A549 (cell line): ENCODE results near the gene TNS1. TPM values are rescaled to one million over a fixed set of nuclear protein-coding genes. Genes with fewer than 3 reads are reported as not detected.

Experiments used
- ATAC-seq, 2 experiments: fragments of 200-7000 bp in 1 of 2; fragments of >200 bp in 1 of 2; cut with Nextera tagmentation in 1 of 2; cut with Tn5 transposase in 1 of 2; 3 replicates each; pipeline versions ENCODE4 v1.8.0 to v1.9.1; 2018 to 2020; ENCODE audit warnings: mild to moderate bottlenecking in 1 of 2, moderate library complexity in 1 of 2
- CTCF ChIA-PET: fragments of 300-600 bp; sonication (Branson Sonifier 250); formaldehyde crosslinking; extraction: SDS; loops from one replicate; lab custom pipeline; 2021; ENCODE audit warnings: antibody characterized with exemption, inconsistent platforms; lab: Yijun Ruan, JAX
- POLR2A ChIA-PET: fragments of 350-600 bp; formaldehyde crosslinking; extraction: SDS; loops from one replicate; lab custom pipeline; 2021; ENCODE audit warnings: antibody characterized with exemption, inconsistent platforms; lab: Yijun Ruan, JAX
- DNase-seq, 2 experiments: peaks; one replicate each; pipeline versions ENCODE4 v3.0.0 to v3.0.0-alpha.2; 2011 to 2016; ENCODE audit warnings: low read depth in 1 of 2, low spot score in 1 of 2
- FAIRE-seq: peaks from 2 replicates; lab custom pipeline; 2011; peaks lifted over from hg19 to GRCh38; lab: Jason Lieb, UNC
- H3K27ac ChIP-seq, 2 experiments: fragments of >200 bp; sonication (Bioruptor Twin); formaldehyde crosslinking; 3 replicates each; pipeline ENCODE4 v1.5.1; 2016 to 2017
- H3K4me1 ChIP-seq: fragments of >200 bp; sonication (Bioruptor Twin); formaldehyde crosslinking; 3 replicates; pipeline ENCODE4 v1.6.1; 2016
- H3K4me2 ChIP-seq: fragments of >200 bp; sonication (Bioruptor Twin); formaldehyde crosslinking; 3 replicates; pipeline ENCODE4 v1.6.1; 2016
- H3K4me3 ChIP-seq: fragments of >200 bp; sonication (Bioruptor Twin); formaldehyde crosslinking; 3 replicates; pipeline ENCODE4 v1.5.1; 2016
- H3K9me3 ChIP-seq: fragments of >200 bp; sonication (Bioruptor Twin); formaldehyde crosslinking; 3 replicates; pipeline ENCODE4 v1.6.1; 2016
- CBX2 ChIP-seq: fragments of 200-600 bp; sonication (generic); IDR thresholded peaks from 2 replicates; pipeline ENCODE4 v1.6.1; 2016; ENCODE audit warnings: low read depth, mild to moderate bottlenecking, borderline replicate concordance
- EHF ChIP-seq: fragments of 250-450 bp; sonication (Bioruptor Pico); IDR thresholded peaks from 2 replicates; pipeline ENCODE4 v1.5.0; 2020; ENCODE audit warnings: mild to moderate bottlenecking
- ELK1 ChIP-seq: fragments of 150-350 bp; IDR thresholded peaks from 2 replicates; pipeline ENCODE4 v1.6.1; 2014; ENCODE audit warnings: low read depth, mild to moderate bottlenecking, low read length
- FOXS1 ChIP-seq: fragments of 250-450 bp; sonication (Bioruptor Pico); IDR thresholded peaks from 2 replicates; pipeline ENCODE4 v1.5.0; 2020; ENCODE audit warnings: mild to moderate bottlenecking, moderate library complexity
- GATA3 ChIP-seq: IDR thresholded peaks from 2 replicates; pipeline ENCODE4 v1.6.1; 2012; ENCODE audit warnings: borderline replicate concordance
- HDAC2 ChIP-seq: fragments of 200-600 bp; sonication (generic); IDR thresholded peaks from 2 replicates; pipeline ENCODE4 v1.6.1; 2016
- HOXB5 ChIP-seq: fragments of 250-450 bp; sonication (Bioruptor Pico); IDR thresholded peaks from 2 replicates; pipeline ENCODE4 v1.5.0; 2020; ENCODE audit warnings: mild to moderate bottlenecking, moderate library complexity
- MAX ChIP-seq: IDR thresholded peaks from 2 replicates; pipeline ENCODE4 v1.6.1; 2012
- MYC ChIP-seq: IDR thresholded peaks from 2 replicates; pipeline ENCODE4 v1.6.1; 2012; ENCODE audit warnings: mild to moderate bottlenecking, inconsistent platforms, low read length, improper control_type of control experiment, borderline replicate concordance
- NFE2L2 ChIP-seq: fragments of 150-350 bp; conservative IDR thresholded peaks from 2 replicates; pipeline ENCODE4 v1.6.1; 2014; ENCODE audit warnings: low read length
- NR3C1 ChIP-seq: fragments of >200 bp; sonication (Bioruptor Twin); formaldehyde crosslinking; IDR thresholded peaks from 3 replicates; pipeline ENCODE4 v1.6.1; 2017
- PHF8 ChIP-seq: fragments of 200-600 bp; sonication (generic); IDR thresholded peaks from 2 replicates; pipeline ENCODE4 v1.6.1; 2016; ENCODE audit warnings: low read depth, mild to moderate bottlenecking, antibody characterized with exemption, moderate library complexity, borderline replicate concordance
- POLR2AphosphoS2 ChIP-seq: conservative IDR thresholded peaks from 2 replicates; pipeline ENCODE4 v1.6.1; 2012; ENCODE audit warnings: low read length, improper control_type of control experiment, inconsistent platforms
- SMC3 ChIP-seq: fragments of >200 bp; sonication (Bioruptor Twin); formaldehyde crosslinking; IDR thresholded peaks from 3 replicates; pipeline ENCODE4 v1.6.1; 2018; ENCODE audit warnings: inconsistent platforms
- TFCP2L1 ChIP-seq: fragments of 250-450 bp; sonication (Bioruptor Pico); IDR thresholded peaks from 2 replicates; pipeline ENCODE4 v1.5.0; 2021; ENCODE audit warnings: mild to moderate bottlenecking
- ZNF302 ChIP-seq: fragments of 250-450 bp; sonication (Bioruptor Pico); IDR thresholded peaks from 2 replicates; pipeline ENCODE4 v1.9.0; 2021; ENCODE audit warnings: inconsistent platforms, mild to moderate bottlenecking, moderate library complexity
- WGBS: methylation state at CpG from one replicate; pipeline ENCODE4 v1.1.6; 2017; ENCODE audit errors: missing lambda C conversion rate; 5-methylcytosine and 5-hydroxymethylcytosine counted together
- polyA plus RNA-seq, 4 experiments: library from polyadenylated mRNA; depleted of rRNA in 3 of 4; stranded (reverse); fragments of >200 nt; fragmentation: RNase III in 1 of 4; extraction: RNeasy Plus Mini Kit Qiagen cat#74134 plus additional on column Dnase treatment in 1 of 4; gene quantifications; 2 replicates in 3 of 4; 3 replicates in 1 of 4; pipeline ENCODE4 v1.2.3, GENCODE V29; 2011 to 2017
- TF ChIP-seq, protein P1 (sequence below): fragments of >200 bp; sonication (Bioruptor Twin); formaldehyde crosslinking; IDR thresholded peaks from 3 replicates; pipeline ENCODE4 v1.6.1; 2016
- TF ChIP-seq, protein P2 (sequence below): IDR thresholded peaks from 2 replicates; pipeline ENCODE4 v1.6.1; 2012; ENCODE audit warnings: low read depth, borderline replicate concordance
- TF ChIP-seq, protein P3 (sequence below): fragments of 250-450 bp; sonication (Bioruptor Pico); IDR thresholded peaks from 2 replicates; pipeline ENCODE4 v1.5.0; 2021; ENCODE audit warnings: mild to moderate bottlenecking, moderate library complexity, borderline replicate concordance

TNS1 gene
- polyA plus RNA-seq, 2 of the 4 experiments (the other 2 are of a cell fraction): 4.9 to 10.6 TPM

DNA sequence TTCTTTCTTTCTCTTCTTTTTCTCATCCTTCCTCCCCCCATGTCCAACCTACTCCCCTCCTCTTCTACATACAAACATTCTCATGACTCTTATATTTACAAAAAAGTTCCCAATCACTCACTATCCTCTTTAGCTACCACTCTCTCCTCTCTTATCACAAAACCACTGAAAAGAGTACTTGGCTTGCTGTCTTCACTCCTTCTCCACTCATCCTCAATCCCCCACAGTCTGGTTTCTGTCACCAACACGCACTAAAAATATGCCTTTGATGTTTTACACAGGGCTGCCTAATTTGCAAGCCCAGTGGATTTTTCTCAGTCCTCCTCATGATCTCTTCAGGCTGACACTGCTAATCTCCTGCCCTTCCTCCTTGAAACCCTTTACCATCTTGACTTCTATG is 159.5 kb downstream of the TNS1 start:
- H3K4me3 ChIP-seq: no peak overlapping the region
- peaks cover 23% of the 10 kb centered on the region for H3K9me3 ChIP-seq
- no peak for FAIRE-seq
- no peak overlapping the region for H3K4me2 ChIP-seq
- H3K27ac ChIP-seq: no peak overlapping the region
- POLR2A ChIA-PET: no interaction called here
- no peak for DNase-seq
- H3K4me1 ChIP-seq: no peaks in the 10 kb centered on the region
- CTCF ChIA-PET: interaction anchor here (1.2 to 2.0 kb wide), 2 partner anchors 55 to 58 kb away, joined by 5 to 7 read pairs; no protein-coding TSS in a partner anchor
- no peak for ATAC-seq
- TF ChIP-seq SMC3: no peak
- TF ChIP-seq HOXB5 (CRISPR knock-in tag): no peak
- no peak for TF ChIP-seq MAX
- TF ChIP-seq NFE2L2: no peak
- no peak for TF ChIP-seq ELK1
- no peak for TF ChIP-seq TFCP2L1 (CRISPR knock-in tag)
- no peak for TF ChIP-seq POLR2AphosphoS2
- no peak for TF ChIP-seq PHF8
- TF ChIP-seq FOXS1: no peak
- no peak for TF ChIP-seq GATA3
- no peak for TF ChIP-seq HDAC2
- TF ChIP-seq, protein P1, sequence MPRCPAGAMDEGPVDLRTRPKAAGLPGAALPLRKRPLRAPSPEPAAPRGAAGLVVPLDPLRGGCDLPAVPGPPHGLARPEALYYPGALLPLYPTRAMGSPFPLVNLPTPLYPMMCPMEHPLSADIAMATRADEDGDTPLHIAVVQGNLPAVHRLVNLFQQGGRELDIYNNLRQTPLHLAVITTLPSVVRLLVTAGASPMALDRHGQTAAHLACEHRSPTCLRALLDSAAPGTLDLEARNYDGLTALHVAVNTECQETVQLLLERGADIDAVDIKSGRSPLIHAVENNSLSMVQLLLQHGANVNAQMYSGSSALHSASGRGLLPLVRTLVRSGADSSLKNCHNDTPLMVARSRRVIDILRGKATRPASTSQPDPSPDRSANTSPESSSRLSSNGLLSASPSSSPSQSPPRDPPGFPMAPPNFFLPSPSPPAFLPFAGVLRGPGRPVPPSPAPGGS: no peak
- TF ChIP-seq MYC: no peak
- no peak for TF ChIP-seq CBX2
- TF ChIP-seq NR3C1: no peak
- TF ChIP-seq ZNF302: no peak
- TF ChIP-seq EHF (CRISPR knock-in tag): no peak
- TF ChIP-seq, protein P2, sequence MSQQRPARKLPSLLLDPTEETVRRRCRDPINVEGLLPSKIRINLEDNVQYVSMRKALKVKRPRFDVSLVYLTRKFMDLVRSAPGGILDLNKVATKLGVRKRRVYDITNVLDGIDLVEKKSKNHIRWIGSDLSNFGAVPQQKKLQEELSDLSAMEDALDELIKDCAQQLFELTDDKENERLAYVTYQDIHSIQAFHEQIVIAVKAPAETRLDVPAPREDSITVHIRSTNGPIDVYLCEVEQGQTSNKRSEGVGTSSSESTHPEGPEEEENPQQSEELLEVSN: no peak
- TF ChIP-seq, protein P3, sequence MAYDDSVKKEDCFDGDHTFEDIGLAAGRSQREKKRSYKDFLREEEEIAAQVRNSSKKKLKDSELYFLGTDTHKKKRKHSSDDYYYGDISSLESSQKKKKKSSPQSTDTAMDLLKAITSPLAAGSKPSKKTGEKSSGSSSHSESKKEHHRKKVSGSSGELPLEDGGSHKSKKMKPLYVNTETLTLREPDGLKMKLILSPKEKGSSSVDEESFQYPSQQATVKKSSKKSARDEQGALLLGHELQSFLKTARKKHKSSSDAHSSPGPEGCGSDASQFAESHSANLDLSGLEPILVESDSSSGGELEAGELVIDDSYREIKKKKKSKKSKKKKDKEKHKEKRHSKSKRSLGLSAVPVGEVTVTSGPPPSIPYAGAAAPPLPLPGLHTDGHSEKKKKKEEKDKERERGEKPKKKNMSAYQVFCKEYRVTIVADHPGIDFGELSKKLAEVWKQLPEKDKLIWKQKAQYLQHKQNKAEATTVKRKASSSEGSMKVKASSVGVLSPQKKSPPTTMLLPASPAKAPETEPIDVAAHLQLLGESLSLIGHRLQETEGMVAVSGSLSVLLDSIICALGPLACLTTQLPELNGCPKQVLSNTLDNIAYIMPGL (CRISPR knock-in tag): no peak
- WGBS: 54% methylated on average over 1 of the region's 1 CpG

DNA sequence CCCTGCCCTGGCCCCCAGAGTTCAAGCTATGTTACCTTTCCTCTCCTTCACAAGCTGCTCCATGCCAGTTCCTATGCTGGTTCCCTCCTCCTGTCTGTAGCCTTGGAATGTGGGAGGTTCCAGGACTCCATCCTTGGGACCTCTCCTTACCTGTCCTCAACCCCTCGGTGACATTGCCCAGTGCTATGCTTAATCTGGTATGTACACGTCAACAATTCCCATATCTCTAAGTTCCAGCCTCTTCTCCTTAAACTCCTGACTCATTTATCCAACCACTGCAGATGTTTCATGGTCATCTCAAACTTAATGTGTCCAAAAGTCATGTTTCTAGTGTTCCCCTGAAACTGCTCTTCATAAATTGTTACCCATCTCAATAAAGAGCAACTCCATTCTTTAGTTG is 160.8 kb downstream of the TNS1 start:
- WGBS: 49% methylated on average over 2 of the region's 2 CpGs
- ATAC-seq: no peak
- H3K4me3 ChIP-seq: no peak overlapping the region
- DNase-seq: no peak
- no peak overlapping the region for H3K4me2 ChIP-seq
- H3K4me1 ChIP-seq: no peaks in the 10 kb centered on the region
- ChIA-PET CTCF (no interaction called here), POLR2A (no interaction called here)
- H3K27ac ChIP-seq: no peak overlapping the region
- TF ChIP-seq, protein P1: no peak
- H3K9me3 ChIP-seq: peaks cover 23% of the 10 kb centered on the region
- FAIRE-seq: no peak
